ENCODE results near the gene PPP4R4. TPM values are rescaled to one million over a fixed set of nuclear protein-coding genes. Genes with fewer than 3 reads are reported as not detected.
"Not testable (repeated sequence)": the region's sequence is repeated elsewhere in the genome, so short reads cannot be mapped to it uniquely, and the experiment has no call there.

PPP4R4 gene
- total and polyA plus RNA-seq, 11 donors: 0.06 to 1.0 (median 0.40) TPM; not detected in 6

- TF ChIP-seq CTCF (IDR thresholded peaks at IDR 0.05) (no peak), POLR2A (IDR thresholded peaks at IDR 0.05) (no peak)
- WGBS, 4 donors: 62 to 81% (median 70%) methylated on average over 3 of the region's 3 CpGs
- Histone ChIP-seq H3K9me3 (no peaks in the 10 kb centered on the region), H3K4me3 (no peak overlapping the region), H3K36me3 (no peaks in the 10 kb centered on the region), H3K27me3 (peaks cover 0 to 6% (median 0%) of the 10 kb centered on the region in 9 donors), H3K4me1 (no peaks in the 10 kb centered on the region), H3K27ac (no peak overlapping the region)
- DNase-seq (no peak), ATAC-seq (no peak)
- intact Hi-C loops (cut with DNase I): no loop called here
Observed at GRCh38 chr14:94293578-94293924, 119.4 kb downstream of the PPP4R4 start.

GRCh38 chr14:94295360-94296180 lies 121.4 kb downstream of the PPP4R4 start:
- Histone ChIP-seq H3K9me3 (no peaks in the 10 kb centered on the region), H3K4me1 (no peaks in the 10 kb centered on the region), H3K27ac (no peak overlapping the region), H3K4me3 (no peak overlapping the region), H3K36me3 (no peaks in the 10 kb centered on the region), H3K27me3 (peaks cover 0 to 5% (median 0%) of the 10 kb centered on the region in 9 donors)
- 54 to 66% (median 60%) methylated on average over 8 to 9 of the region's 9 CpGs for WGBS, 4 donors
- TF ChIP-seq POLR2A (IDR thresholded peaks at IDR 0.05) (no peak), CTCF (IDR thresholded peaks at IDR 0.05) (no peak)
- ATAC-seq (no peak), DNase-seq (no peak)
- intact Hi-C loops (cut with DNase I): no loop called here

GRCh38 chr14:94296181-94296545 lies 122.0 kb downstream of the PPP4R4 start:
- WGBS, 4 donors: 52 to 65% (median 61%) methylated on average over 4 of the region's 4 CpGs
- not testable (repeated sequence) for DNase-seq, H3K9me3 ChIP-seq

GRCh38 chr14:94298130-94298529 lies 124.0 kb downstream of the PPP4R4 start:
- no peak overlapping the region for H3K27ac ChIP-seq
- no peaks in the 10 kb centered on the region for H3K36me3 ChIP-seq
- no peak for ATAC-seq
- H3K9me3 ChIP-seq: peaks cover 0 to 6% (median 0%) of the 10 kb centered on the region in 12 donors
- no peak for DNase-seq
- intact Hi-C loops (cut with DNase I): no loop called here
- no peak for TF ChIP-seq POLR2A (IDR thresholded peaks at IDR 0.05)
- TF ChIP-seq CTCF (IDR thresholded peaks at IDR 0.05): no peak
- WGBS, 4 donors: 83 to 94% (median 90%) methylated on average over 10 to 15 of the region's 15 CpGs
- no peaks in the 10 kb centered on the region for H3K4me1 ChIP-seq
- H3K27me3 ChIP-seq: peaks cover 0 to 2% (median 0%) of the 10 kb centered on the region in 9 donors
- H3K4me3 ChIP-seq: no peak overlapping the region

More at GRCh38 chr14:94296181-94296545, 122.0 kb downstream of the PPP4R4 start:
- H3K36me3 ChIP-seq; intact Hi-C loops (cut with DNase I); H3K4me3 ChIP-seq; H3K27me3 ChIP-seq; H3K27ac ChIP-seq; ATAC-seq; H3K4me1 ChIP-seq: not testable (repeated sequence)
